Tibial nerve (tissue), 3 donors: Measurements from ENCODE around the gene NDRG4.

Source experiments
- POLR2A ChIP-seq, 2 donors: fragments of 450-650 bp; IDR thresholded peaks; one replicate each; pipeline ENCODE4 v1.6.1; 2017; ENCODE audit warnings: antibody characterized with exemption in 2 of 2, mild to moderate bottlenecking in 2 of 2, moderate library complexity in 2 of 2
- TF ChIP-seq, protein P1 (sequence below), 5 experiments: fragments of 200-600 bp in 3 of 5; fragments of 450-650 bp in 2 of 5; sonication (generic) in 3 of 5; IDR thresholded peaks; one replicate each; pipeline ENCODE4 v1.5.1; 2016 to 2019; ENCODE audit warnings: antibody characterized with exemption in 5 of 5, mild to moderate bottlenecking in 3 of 5, moderate library complexity in 2 of 5

DNA sequence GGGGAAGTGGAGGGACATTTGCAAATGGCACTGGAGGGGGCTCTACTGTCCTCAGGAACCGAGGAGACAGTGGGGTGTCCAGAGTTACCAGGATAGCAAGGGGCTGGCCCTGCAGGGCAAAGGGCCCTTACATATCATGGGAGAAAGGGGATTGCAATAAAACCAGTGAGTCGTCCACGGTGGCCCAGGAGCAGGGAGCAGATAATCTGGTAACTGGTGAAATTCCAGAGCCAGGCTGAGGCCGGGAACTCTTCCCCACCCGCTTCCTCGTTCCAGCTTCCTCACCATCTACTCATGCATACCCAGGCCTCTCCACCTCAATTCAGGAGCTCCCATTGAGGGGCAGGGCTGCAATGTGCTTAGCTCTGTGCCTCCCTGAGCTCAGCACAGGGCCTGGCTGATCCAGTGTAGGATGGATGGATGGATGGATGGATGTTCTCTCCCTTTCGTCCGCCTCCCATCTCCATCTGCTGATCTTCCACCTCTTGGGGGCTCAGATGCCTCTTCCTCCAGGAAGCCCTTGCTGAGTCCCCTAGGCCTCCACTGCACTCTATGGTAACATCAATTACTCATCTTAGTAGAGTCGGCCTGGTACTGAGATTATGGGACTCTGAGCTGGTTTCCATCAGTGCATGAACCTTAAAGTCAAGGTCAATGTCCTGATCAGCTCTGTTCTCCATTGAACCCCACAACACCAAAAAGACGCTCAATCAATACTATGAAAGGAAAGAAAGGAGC, 41.2 kb upstream of the NDRG4 start:
- TF ChIP-seq, protein P1, sequence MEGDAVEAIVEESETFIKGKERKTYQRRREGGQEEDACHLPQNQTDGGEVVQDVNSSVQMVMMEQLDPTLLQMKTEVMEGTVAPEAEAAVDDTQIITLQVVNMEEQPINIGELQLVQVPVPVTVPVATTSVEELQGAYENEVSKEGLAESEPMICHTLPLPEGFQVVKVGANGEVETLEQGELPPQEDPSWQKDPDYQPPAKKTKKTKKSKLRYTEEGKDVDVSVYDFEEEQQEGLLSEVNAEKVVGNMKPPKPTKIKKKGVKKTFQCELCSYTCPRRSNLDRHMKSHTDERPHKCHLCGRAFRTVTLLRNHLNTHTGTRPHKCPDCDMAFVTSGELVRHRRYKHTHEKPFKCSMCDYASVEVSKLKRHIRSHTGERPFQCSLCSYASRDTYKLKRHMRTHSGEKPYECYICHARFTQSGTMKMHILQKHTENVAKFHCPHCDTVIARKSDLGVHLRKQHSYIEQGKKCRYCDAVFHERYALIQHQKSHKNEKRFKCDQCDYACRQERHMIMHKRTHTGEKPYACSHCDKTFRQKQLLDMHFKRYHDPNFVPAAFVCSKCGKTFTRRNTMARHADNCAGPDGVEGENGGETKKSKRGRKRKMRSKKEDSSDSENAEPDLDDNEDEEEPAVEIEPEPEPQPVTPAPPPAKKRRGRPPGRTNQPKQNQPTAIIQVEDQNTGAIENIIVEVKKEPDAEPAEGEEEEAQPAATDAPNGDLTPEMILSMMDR (IDR thresholded peaks at IDR 0.05) = no peak
- no peak for TF ChIP-seq POLR2A (IDR thresholded peaks at IDR 0.05)
